ENCODE results near the gene FUS. TPM values are rescaled to one million over a fixed set of nuclear protein-coding genes. Genes with fewer than 3 reads are reported as not detected.

Gene FUS
- total and polyA plus RNA-seq, 2 of the 13 experiments (the other 11 are each of a cell fraction or from before 2014, with no cell fraction given) = 68.1 to 168 TPM

DNA sequence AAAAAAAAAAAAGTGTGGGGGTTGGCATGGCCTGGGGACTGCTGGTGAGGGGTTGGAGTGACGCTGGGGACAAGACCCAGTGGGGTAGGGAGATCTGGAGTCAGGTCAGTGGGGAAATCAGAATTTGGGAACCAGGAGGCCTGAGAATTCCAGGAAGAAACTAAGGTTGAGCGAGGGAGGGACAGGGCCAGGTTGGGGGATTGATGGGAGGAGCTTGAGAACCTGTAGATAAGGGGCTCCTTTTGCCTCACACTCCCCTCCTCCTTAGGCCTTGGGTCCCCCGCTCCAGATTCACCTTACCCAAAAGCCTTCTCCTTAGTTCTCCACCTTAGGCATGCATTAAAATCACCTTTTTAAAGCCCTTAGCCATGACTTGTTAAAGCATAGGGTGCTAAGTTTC is 45.3 kb downstream of the FUS start:
- in situ Hi-C loops (cut with HindIII; ENCODE audit: extremely low pct_ligation_motif_present, low pct_unique_long_range_greater_than_20kb) = no loop called here
- no peak for FAIRE-seq
- ChIA-PET CTCF (ENCODE audit: low intra/inter-chr PET ratio, low total read pairs) (no interaction called here), POLR2A (no interaction called here)
- no peaks in the 10 kb centered on the region for H4K20me1 ChIP-seq (ENCODE audit: insufficient read depth, low read length)
- intact Hi-C loops (cut with micrococcal nuclease; ENCODE audit: unreplicated experiment) = no loop called here
- WGBS (ENCODE audit: low lambda C conversion rate) = 40% methylated on average over 3 of the region's 3 CpGs
- no peaks in the 10 kb centered on the region for H3K36me3 ChIP-seq (replicated peaks in 1 of 2; ENCODE audit: control insufficient read depth in 1 of 2, insufficient read depth in 2 of 2, low read length in 2 of 2)
- no peak for DNase-seq (ENCODE audit: low spot score)
- BruUV-seq (replicated peaks) = no TSS peak
- H3K27ac ChIP-seq (ENCODE audit: extremely low read length, insufficient read depth, low read length) = no peak overlapping the region
- no peaks in the 10 kb centered on the region for H3K4me1 ChIP-seq (ENCODE audit: insufficient read depth, low read length)
- no peak overlapping the region for H2AFZ ChIP-seq (ENCODE audit: low read length)
- H3K4me3 ChIP-seq (replicated peaks in 1 of 3; ENCODE audit: insufficient read depth in 1 of 3, low read depth in 2 of 3, low read length in 3 of 3) = no peak overlapping the region
- no peaks in the 10 kb centered on the region for H3K9me3 ChIP-seq (ENCODE audit: low read length)
- no peak overlapping the region for H3K9ac ChIP-seq (ENCODE audit: insufficient read depth, low read depth, low read length)
- TF ChIP-seq, protein P1, sequence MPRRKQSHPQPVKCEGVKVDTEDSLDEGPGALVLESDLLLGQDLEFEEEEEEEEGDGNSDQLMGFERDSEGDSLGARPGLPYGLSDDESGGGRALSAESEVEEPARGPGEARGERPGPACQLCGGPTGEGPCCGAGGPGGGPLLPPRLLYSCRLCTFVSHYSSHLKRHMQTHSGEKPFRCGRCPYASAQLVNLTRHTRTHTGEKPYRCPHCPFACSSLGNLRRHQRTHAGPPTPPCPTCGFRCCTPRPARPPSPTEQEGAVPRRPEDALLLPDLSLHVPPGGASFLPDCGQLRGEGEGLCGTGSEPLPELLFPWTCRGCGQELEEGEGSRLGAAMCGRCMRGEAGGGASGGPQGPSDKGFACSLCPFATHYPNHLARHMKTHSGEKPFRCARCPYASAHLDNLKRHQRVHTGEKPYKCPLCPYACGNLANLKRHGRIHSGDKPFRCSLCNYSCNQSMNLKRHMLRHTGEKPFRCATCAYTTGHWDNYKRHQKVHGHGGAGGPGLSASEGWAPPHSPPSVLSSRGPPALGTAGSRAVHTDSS (CRISPR knock-in tag; conservative IDR thresholded peaks at IDR 0.05) = no peak
- TF ChIP-seq ARNTL (CRISPR knock-in tag; IDR thresholded peaks at IDR 0.05) (no peak), NFIC (IDR thresholded peaks at IDR 0.05; ENCODE audit: low read length) (no peak), SIN3B (IDR thresholded peaks at IDR 0.05; ENCODE audit: low read length) (no peak), ZNF260 (CRISPR knock-in tag; IDR thresholded peaks at IDR 0.05; ENCODE audit: borderline replicate concordance, low read depth) (no peak), KAT8 (CRISPR knock-in tag; IDR thresholded peaks at IDR 0.05) (no peak), MXI1 (IDR thresholded peaks at IDR 0.05; ENCODE audit: borderline replicate concordance, low read depth, low read length) (no peak), YY1 (IDR thresholded peaks at IDR 0.05; ENCODE audit: insufficient read depth, insufficient replicate concordance, low read depth, low read length) (no peak), ZNF678 (CRISPR knock-in tag; IDR thresholded peaks at IDR 0.05) (no peak), KDM1A (CRISPR knock-in tag; IDR thresholded peaks at IDR 0.05) (no peak), ZFP62 (CRISPR knock-in tag; IDR thresholded peaks at IDR 0.05) (no peak), SMAD1 (CRISPR knock-in tag; IDR thresholded peaks at IDR 0.05; ENCODE audit: borderline replicate concordance, low read depth) (no peak), ZNF547 (CRISPR knock-in tag; IDR thresholded peaks at IDR 0.05) (no peak), ZNF7 (CRISPR knock-in tag; IDR thresholded peaks at IDR 0.05) (no peak)
- peaks cover 9 to 46% of the 10 kb centered on the region in 2 experiments; a peak in 4 of 5 replicates for H3K27me3 ChIP-seq (ENCODE audit: control insufficient read depth in 1 of 2, insufficient read depth in 2 of 2, low read length in 2 of 2)
- ATAC-seq = no peak
- H3K79me2 ChIP-seq (ENCODE audit: insufficient read depth, low read length) = no peaks in the 10 kb centered on the region
- H3K4me2 ChIP-seq (ENCODE audit: low read depth, low read length) = no peak overlapping the region

All from HepG2 (cell line).